GM23248 (cell line): ENCODE measurements around the gene PLLP.

Experiments used
- EZH2 ChIP-seq: fragments of 200-600 bp; sonication (generic); IDR thresholded peaks from 2 replicates; pipeline ENCODE4 v1.6.1; 2018; ENCODE audit warnings: antibody characterized with exemption, mild to moderate bottlenecking; ENCODE audit not compliant: insufficient read depth, poor library complexity, severe bottlenecking
- EZH2phosphoT487 ChIP-seq: fragments of 200-600 bp; sonication (generic); IDR thresholded peaks from 2 replicates; pipeline ENCODE4 v1.6.1; 2018; ENCODE audit warnings: antibody characterized with exemption, moderate library complexity, mild to moderate bottlenecking, low read depth; ENCODE audit not compliant: insufficient read depth

GRCh38 chr16:57297856-57298255, 13.4 kb upstream of the PLLP start:
- no peak for TF ChIP-seq EZH2
- TF ChIP-seq EZH2phosphoT487: no peak
